Jurkat, Clone E6-1 (cell line): ENCODE data around the gene GPR148.

Experiments used
- DNase-seq: peaks from one replicate; pipeline ENCODE4 v3.0.0-alpha.2; 2011; ENCODE audit warnings: low read depth, low spot score
- H3K4me3 ChIP-seq: 2 replicates; pipeline ENCODE4 v1.5.1; 2011; ENCODE audit warnings: mild to moderate bottlenecking, low read length, control low read depth, moderate library complexity

Gene GPR148

DNA sequence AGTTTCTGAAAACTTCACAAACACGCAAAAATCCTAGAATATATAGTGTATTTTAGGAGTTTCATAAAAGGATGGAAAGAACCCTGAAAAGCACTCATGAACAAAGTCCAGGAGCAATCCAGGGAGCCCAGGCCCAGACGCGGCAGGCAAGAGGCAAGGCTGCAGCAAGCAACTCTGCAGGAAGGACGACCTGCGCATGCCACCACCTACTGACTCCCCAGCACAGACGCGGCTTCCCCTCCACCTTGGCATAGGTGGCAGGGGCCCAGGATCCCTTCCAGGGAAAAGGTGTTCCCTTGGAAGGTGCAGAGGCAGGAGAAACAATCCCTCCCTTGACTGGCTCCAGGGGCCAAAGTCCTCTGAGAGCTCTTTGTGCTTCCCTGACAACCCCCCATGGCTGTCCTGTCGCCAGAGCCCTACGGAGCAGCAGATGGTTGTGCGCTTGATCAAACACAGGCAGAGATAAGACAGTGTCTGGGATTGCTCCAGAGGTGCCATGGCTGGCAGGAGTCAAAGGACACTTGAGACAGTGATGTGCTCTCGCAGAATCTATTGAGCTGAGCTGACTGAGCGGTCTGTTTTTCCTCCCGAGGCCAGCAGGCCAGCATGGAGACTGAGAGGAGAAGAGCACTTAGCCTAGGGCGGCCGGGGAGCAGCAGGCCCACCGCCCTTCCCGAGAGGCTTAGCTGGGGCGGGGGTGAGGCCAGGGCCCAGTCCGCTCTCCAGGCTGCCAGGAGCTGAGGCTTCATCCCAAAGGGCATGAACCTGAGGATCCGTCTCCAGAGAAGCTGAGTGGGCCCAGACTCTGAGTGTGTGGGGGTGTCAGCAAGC, 15.6 kb downstream of the GPR148 start:
- no peak for DNase-seq
- H3K4me3 ChIP-seq = no peak overlapping the region

DNA sequence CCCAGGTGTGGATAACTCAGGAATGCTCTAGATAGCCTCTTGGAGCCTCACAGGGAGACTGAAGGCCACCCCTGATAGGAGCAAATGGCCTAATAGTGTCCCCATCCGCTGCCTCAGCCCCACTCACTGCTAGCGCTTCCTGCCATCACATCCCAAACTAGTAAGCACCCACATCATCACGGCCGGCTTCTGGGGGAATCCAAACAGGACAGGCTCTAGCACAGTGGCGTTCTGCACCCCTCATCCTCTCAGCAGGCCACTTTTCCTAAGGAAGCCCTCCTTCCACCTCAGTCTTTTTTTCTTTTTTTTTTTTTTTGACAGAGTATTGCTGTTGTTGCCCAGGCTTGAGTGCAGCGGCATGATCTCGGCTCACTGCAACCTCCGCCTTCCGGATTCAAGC, 20.2 kb downstream of the GPR148 start:
- DNase-seq = no peak
- H3K4me3 ChIP-seq = no peak overlapping the region

DNA sequence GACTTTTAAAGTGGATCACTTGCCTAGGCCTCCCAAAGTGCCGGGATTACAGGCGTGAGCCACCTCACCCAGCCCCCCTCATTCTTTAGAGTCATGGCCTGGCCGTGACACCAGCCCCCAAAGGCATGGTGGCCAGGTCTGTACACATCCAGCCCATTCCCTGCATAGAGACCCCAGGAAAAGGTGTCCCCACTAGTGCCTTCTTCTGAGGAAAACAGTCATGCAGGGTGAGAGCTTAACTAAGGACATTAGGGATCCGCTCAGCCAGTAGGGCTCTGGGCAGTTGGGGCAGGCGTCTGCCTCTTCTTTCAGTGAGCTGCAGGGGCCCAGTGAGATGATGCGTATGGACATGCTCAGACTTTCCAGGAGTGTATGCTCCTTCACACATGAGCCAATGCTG, 20.8 kb downstream of the GPR148 start:
- H3K4me3 ChIP-seq = no peak overlapping the region
- DNase-seq = no peak

DNA sequence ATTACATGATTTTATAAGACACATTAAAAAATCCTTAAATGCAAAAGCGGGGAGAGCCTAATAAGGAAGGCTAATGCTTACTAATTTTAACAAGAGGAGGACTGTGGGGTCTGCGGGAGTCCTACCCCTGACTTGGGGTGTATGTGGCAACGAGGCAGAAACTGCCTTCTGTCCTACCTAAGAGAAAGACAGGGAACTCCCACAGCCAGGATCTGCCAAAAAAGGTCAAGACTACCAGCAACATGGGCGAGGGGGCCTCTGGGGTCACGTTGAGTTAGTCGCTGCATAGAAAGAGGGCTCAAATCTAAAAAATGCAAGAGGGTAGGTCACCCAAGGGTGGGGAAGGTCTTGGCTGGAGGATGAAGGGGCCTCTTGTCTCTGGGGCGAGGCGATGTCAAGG, 25.9 kb downstream of the GPR148 start:
- no peak overlapping the region for H3K4me3 ChIP-seq
- DNase-seq = no peak

DNA sequence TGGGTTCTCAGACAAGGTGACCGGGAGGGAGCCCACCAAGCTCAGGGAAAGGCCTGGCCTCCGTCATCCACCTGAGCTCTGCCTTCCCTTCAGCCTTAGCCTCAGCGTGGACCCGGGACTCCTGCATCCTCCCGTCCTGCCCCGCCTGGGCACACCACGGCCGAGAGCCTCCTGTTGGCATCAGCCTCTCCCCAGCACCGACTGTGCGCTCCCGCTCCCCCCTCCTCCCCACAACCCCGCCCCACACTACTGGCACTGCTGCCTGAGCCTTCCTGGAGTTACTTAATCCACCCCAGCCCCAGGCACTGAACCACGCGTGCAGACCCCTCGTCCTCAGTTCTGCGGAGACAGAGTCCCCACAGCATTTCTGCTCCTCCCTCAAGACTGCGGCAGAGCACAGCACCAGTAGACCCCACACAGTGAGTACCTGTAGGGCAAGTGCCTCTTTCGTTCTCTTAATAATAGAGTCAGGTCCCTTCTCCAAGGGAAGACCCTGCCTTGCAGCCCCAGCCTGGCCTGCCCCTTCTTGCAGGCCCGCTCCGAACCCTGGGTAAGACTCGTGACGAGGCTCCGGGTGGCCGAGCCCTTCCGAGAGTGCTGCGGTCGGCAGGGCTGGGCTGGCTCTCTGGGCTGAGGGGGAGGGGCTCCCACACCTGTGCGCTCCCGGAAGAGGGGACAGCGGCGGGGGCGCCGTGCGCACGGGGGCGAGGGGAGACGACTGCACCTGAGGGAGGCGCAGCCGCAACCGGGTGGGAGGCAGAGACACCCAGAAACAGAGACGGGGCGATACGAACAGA, 26.6 kb downstream of the GPR148 start, which contains the start of gene AMER3:
Gene AMER3, plus strand, starts transcription at position 285 of the 797 bp plus-strand sequence. CDS start 6,533 bp downstream, outside the sequence.
- H3K4me3 ChIP-seq = no peak within 1 kb of the TSS
- no peak for DNase-seq

DNA sequence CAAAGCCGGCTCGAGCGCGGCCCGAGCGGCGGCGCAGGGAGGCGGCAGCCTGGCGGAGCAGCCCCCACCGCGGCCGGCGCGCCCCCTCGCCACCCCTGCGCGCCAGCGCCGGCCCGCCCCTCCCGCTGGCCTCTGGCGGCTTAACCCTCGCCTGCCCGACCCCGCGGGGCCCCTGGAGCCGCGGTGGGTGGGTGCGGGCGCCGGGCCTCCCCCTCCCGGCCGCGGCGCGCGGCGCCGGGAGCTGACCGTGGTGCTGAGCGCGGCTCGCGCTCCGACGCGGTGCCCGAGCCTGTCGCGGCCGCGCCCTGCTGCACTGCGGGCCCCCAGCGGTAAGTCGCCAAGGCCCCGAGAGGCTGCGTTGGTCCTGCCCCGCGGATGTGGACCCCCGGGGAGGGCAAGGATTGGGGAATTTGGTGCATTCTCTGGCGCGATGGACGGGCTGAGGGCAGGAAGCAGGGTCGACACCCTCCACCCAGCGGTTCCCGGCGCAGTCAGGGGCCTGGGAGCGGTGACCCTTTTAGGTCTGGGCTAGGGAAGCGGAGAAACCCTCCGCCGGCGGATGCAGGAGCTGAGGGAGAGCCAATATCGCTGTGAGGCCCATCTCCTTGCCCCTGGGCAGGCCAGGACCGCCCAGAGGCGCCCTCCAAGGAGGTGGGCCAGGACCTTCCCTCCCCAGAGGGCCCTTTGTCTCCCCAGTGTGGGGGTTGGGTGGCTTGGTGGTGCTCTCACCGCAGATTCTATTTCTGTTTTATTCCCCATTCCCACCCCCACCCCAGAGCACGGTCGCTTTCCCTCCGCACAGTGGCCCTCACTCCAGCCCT, 27.4 kb downstream of the GPR148 start:
- DNase-seq = peak; percentile 5
- H3K4me3 ChIP-seq = no peak overlapping the region

DNA sequence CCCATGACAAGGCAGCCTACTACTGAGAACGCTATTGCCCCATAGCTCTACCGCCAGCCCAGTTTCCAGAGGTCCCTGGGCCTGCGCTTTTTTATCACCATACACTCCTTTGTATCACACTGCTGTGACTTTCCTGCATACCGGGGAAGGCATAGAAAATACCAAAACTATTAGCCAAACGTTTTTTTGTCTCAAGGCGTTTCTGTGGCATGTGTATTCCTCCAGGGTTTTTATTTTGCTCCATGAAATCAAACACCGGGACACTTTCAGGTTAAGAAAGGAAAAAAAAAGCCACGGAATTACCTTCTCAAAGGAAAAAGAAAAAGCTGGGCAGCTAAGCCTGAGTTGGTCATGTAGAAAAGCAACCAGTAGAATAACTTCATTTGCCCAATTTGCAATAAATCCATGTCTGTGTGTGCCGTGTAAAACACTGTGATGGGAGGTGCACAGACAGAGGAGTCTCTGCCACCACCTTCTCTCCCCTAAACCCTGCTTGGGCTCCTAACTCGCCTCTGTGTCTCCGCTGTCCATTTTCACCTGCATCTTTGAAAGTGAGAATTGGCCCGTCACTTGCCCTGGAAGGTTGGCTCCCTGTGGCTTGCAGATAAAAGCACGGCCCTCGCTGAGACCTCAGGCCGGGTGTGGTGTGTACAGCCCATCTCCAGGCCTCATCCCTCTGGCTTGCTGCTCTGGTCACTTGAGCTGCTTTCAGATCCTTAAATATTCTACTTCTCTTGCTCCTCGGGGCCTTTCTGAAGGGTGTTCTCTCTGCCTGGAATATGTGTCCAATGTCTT, 28.2 kb downstream of the GPR148 start:
- no peak overlapping the region for H3K4me3 ChIP-seq
- DNase-seq = no peak

DNA sequence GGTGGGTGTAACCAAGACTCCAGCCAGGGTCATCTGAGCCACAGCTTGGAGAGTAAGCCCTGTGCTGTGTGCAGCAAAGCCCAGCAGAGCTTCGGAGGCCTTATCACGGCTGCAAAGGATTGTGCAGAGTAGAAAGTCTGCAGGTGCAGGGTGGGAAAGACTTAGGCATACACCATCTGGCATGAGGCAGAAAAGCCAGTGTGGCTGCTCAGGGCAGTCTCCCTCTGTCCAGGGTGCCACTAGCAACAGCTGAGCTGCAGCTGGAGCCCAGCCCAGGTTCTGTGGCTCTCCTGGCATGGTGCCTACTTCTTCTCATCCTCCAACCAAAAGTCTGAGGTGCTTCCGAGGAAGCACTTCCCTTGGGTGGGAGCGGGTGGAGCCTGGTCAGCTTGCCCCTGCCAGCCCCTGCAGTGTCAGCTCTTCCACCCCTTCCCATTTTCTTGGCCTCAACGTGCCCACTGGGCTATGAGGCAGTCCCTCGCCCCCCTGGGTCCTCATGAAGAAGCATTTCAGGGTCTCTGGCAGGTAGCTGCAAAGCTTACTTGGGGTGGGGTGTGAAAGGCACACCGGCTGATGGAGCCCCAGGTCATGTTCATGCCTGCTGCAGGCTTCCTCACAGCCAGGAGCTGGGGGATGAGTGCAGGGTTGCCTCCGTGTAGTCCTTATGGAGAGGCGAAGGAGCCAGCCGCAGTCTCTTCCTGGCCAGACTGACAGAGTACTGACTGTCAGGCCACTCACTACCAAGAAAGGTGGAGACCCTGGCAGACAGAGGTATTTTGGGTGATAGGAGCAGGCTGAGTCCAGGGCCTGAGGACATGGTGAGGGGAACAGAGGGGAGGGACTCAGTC, 31.3 kb downstream of the GPR148 start:
- DNase-seq = no peak
- no peak overlapping the region for H3K4me3 ChIP-seq

DNA sequence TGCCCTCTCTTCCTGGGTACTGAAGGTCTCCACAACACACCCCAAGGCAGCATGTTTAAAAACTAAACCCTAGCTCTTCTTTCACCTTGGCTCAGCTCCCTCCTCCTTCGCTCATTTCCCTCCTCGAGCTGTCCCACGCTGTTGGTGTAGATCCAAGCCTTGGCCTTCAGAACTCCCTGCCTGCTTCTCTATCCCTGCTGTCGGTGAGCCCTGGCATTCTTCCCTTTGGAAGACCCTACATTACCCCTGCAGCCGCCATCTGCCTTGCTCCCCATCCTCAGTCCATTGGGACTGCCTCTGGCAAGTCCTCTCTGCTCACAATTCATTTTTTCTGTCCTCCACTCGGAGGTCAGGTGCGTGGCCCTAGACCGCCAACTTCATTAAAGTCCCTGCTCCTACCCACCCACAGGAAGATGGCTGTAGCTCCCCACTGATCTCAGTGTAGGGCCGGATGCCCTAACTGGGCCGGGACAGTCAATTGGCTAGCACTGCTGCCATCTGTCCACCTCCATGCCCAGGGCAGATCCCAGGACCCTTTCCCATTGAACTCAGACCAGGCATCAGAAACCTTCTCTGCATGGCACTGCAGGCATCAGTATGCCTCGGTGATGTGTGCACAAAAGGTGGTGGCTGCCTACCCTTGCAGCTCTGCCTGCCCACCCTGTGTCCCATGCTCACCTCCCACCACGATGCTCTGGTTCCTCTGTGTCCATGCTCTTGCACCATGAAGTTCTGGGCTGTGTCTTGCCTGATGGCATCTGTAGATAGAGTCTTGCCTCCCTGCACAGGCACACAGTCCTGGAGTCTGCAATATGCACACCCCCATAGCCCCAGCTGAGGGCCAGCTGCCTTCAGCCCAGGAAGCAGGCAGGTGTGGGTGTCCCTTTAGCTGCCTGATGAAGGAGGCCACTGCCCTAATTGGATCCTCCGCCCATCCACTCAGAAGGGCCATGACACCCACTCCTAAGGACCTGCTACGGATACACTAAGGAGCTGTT, 32.2 kb downstream of the GPR148 start:
- no peak for DNase-seq

DNA sequence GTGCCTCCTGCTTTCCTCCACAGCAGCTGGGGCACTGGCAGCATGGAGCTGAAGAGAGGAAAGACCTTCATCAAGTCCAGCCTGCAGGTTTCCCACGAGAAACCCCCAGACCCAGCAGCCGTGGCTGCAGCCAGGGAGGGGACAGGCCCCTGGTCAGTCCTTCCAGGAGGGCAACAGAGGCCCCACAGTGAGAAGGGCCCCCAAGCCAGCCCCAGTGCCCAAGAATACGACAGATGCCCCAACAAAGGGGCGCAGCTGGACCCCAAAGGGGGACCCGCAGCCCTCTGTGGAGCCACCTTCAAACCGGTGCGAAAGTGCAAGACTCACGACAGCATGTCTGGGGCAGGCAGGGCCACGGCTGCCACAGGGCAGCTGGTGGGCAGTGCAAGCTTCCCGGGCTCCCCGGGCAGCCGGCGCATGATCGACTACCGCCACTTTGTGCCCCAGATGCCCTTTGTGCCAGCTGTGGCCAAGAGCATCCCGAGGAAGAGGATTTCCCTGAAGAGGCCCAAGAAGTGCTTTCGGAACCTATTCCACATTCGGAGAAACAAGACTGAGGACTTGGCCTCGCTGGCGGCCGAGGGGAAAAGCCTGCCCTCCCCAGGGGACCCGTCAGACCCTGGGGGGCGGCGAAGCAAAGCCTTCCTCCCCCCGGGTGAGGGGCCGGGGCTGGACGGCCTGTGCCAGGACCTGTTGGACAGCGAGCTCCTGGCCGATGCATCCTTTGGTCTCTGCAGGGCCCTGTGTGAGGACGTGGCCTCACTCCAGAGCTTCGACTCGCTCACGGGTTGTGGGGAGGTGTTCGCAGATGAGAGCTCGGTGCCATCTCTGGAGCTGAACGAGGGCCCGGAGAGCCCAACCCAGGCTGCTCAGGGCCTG, 33.4 kb downstream of the GPR148 start:
- no peak for DNase-seq
- H3K4me3 ChIP-seq = no peak overlapping the region

More for the DNA sequence above, 32.2 kb downstream of the GPR148 start:
- no peak overlapping the region for H3K4me3 ChIP-seq

DNA sequence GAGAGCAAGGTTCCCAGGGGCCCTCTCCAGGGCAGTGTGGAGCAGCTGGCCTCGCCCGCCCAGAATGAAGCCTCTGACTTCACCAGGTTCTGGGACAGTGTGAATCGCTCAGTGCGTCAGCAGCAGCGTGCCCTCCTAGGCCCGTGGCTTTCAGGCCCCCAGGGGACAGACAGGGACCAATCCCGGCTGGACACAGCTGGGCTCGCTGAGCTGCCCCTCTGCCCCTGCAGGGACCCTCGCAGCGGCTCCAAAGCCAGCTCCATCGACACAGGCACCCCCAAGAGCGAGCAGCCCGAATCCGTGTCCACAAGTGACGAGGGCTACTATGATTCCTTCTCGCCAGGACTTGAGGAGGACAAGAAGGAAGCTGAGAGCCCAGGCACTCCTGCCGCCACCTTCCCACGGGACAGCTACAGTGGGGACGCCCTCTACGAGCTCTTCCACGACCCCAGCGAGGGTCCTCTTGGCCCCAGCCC, 34.1 kb downstream of the GPR148 start:
- no peak overlapping the region for H3K4me3 ChIP-seq
- no peak for DNase-seq

DNA sequence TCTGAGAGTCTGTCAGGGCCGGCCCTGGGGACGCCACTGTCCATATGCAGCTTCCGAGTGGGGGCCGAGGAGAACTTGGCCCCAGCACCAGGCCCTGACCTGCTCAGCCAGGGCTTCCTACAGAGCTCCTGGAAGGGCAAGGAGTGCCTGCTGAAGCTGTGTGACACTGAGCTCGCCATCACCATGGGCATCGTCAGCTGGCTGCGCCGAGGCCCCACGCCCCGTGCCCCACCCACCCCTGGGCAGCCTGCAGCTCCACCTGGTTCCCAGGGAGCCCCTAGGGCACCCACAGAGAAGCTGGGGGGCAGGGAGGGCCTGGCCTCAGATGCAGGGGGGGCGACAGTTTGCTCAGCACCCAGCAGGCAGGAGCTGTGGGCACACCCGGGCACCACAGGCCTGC, 34.5 kb downstream of the GPR148 start:
- H3K4me3 ChIP-seq = no peak overlapping the region
- DNase-seq = no peak

DNA sequence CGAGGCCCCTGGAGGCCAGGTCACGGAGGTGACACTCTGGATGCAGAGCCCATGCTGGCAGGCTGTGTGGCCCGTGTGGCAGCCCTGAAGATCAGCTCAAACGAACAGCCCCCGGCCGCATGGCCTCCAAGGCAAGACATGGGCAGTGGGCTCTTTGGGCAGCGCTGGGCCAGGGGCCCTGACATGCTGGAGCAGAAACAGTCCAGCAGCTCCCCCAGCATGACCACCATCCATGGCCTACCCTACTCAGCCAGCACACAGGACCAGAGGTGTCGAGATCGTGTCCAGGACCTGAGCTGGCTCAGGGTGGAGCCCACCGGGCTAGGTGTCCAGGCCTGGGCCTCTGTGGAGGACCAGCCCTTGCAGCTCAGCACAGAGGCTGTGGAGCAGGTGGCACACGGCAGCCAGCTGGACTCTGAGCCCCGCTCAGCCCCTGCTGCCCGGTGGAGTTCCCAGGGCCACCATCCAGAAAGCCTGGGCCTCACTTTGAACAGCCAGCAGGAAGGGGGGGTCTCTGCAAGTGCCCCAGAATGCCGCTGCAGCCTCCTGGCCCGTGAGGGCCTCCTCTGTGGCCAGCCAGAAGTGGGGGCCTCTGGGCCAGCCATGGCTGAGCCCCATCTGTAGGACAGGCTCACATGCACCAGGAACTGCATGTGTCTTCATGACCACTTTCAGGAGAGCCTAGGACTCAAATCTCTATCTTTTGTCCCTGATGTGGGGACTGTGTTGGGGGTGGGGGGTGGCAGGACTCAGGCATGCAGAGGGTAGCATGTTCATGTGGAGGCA, 35.4 kb downstream of the GPR148 start:
- no peak for DNase-seq

DNA sequence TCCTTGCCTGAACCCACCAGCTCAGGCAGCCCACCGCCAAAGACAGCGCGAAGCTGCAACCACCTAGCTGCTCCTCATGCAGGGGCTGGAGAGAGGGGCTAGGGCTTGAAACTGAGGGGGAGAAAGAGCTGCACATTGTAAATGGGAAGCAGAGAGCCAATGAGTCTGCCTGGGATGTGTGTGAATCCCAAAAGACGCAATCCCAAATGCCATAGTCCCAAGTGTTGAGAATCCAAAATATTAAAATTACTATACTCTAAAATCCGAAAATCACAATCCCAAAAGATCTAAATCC, 35.9 kb downstream of the GPR148 start:
- H3K4me3 ChIP-seq = no peak overlapping the region
- no peak for DNase-seq

More for the DNA sequence above, 35.4 kb downstream of the GPR148 start:
- no peak overlapping the region for H3K4me3 ChIP-seq

DNA sequence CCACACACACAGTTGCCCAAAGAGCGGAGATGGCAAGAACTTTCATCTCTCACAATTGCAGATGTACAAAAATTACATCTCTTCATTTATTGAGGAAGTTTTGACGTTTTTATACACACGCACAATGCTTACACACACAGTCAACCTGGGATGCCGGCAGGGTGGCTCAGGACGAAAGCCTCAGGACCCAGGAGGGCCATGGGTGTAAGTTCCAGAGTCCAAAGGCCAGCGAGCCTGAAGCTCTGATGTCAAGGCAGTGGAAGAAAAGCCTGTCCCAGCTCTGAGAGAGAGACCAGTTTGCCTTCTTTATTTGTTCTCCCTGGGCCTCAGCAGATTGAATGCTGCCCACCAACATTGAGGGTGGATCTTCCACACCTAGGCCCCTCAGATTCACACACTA, 36.6 kb downstream of the GPR148 start:
- no peak for DNase-seq
- no peak overlapping the region for H3K4me3 ChIP-seq
